DMS 273 treated with DMSO at 0.1 percent for 48 hours (cell line): ENCODE data around the gene GRIK1.
"Not testable (repeated sequence)": the region's sequence is repeated elsewhere in the genome, so short reads cannot be mapped to it uniquely, and the experiment has no call there.

ENCODE experiments used
- DNase-seq: peaks from one replicate; lab custom pipeline; 2025; lab: John Stamatoyannopoulos, UW

The GRIK1 gene

GRCh38 chr21:29610779-29611360, 328.9 kb downstream of the GRIK1 start:
- DNase-seq: no peak

- no peak for DNase-seq
These were observed 333.2 kb downstream of the GRIK1 start for GRCh38 chr21:29606613-29607012.

GRCh38 chr21:29605219-29605618, 334.6 kb downstream of the GRIK1 start:
- DNase-seq: not testable (repeated sequence)

GRCh38 chr21:29604076-29604475, 335.7 kb downstream of the GRIK1 start:
- DNase-seq: no peak

GRCh38 chr21:29601047-29601446, 338.7 kb downstream of the GRIK1 start:
- DNase-seq: no peak

GRCh38 chr21:29586696-29587095, 353.1 kb downstream of the GRIK1 start:
- DNase-seq: no peak

GRCh38 chr21:29585462-29585861, 354.3 kb downstream of the GRIK1 start:
- no peak for DNase-seq

GRCh38 chr21:29583424-29583924, 356.3 kb downstream of the GRIK1 start:
- DNase-seq: no peak

- DNase-seq: no peak
These were observed 356.9 kb downstream of the GRIK1 start for GRCh38 chr21:29582855-29583254.

GRCh38 chr21:29581393-29581792, 358.4 kb downstream of the GRIK1 start:
- no peak for DNase-seq

GRCh38 chr21:29580732-29581285, 359.0 kb downstream of the GRIK1 start:
- no peak for DNase-seq

- DNase-seq: no peak
These were observed 361.5 kb downstream of the GRIK1 start for GRCh38 chr21:29578306-29578705.

GRCh38 chr21:29571949-29572348, 367.8 kb downstream of the GRIK1 start:
- DNase-seq: no peak

- DNase-seq: no peak
These were observed 371.6 kb downstream of the GRIK1 start for GRCh38 chr21:29568020-29568697.

- DNase-seq: no peak
These were observed 381.7 kb downstream of the GRIK1 start for GRCh38 chr21:29557931-29558725.

- DNase-seq: no peak
These were observed 382.6 kb downstream of the GRIK1 start for GRCh38 chr21:29557200-29557599.

- no peak for DNase-seq
These were observed 384.2 kb downstream of the GRIK1 start for GRCh38 chr21:29555601-29556000.

- DNase-seq: no peak
These were observed 389.6 kb downstream of the GRIK1 start for GRCh38 chr21:29550205-29550604.

GRCh38 chr21:29549614-29550013, 390.2 kb downstream of the GRIK1 start:
- DNase-seq: no peak

GRCh38 chr21:29547998-29548397, 391.8 kb downstream of the GRIK1 start:
- no peak for DNase-seq

GRCh38 chr21:29546071-29546470, 393.7 kb downstream of the GRIK1 start:
- DNase-seq: no peak

GRCh38 chr21:29540289-29540688, 399.5 kb downstream of the GRIK1 start:
- DNase-seq: no peak

- no peak for DNase-seq
These were observed 401.7 kb downstream of the GRIK1 start for GRCh38 chr21:29538115-29538514.
